H9 (cell line): ENCODE measurements around the gene CFDP1. TPM values are rescaled to one million over a fixed set of nuclear protein-coding genes. Genes with fewer than 3 reads are reported as not detected.

Source experiments
- DNase-seq: peaks from one replicate; pipeline ENCODE4 v3.0.0-alpha.2; 2017
- H2AFZ ChIP-seq: one replicate; pipeline ENCODE4 v1.6.1; 2013; ENCODE audit warnings: mild to moderate bottlenecking, low read length, control low read depth, moderate library complexity
- H2AK5ac ChIP-seq: 2 replicates; pipeline ENCODE4 v1.6.1; 2013; ENCODE audit warnings: low read length, control low read depth, mixed read lengths; ENCODE audit not compliant: insufficient read length
- H2BK120ac ChIP-seq: one replicate; pipeline ENCODE4 v1.6.1; 2013; ENCODE audit warnings: low read depth, mild to moderate bottlenecking, low read length, control low read depth, inconsistent platforms; ENCODE audit not compliant: poor library complexity, severe bottlenecking
- H2BK12ac ChIP-seq: 2 replicates; pipeline ENCODE4 v1.6.1; 2013; ENCODE audit warnings: low read length, control low read depth, mixed read lengths, low read depth; ENCODE audit not compliant: insufficient read length
- H2BK15ac ChIP-seq: 2 replicates; pipeline ENCODE4 v1.6.1; 2013; ENCODE audit warnings: low read depth, low read length, control low read depth
- H2BK20ac ChIP-seq: one replicate; pipeline ENCODE4 v1.6.1; 2013; ENCODE audit warnings: low read depth, mild to moderate bottlenecking, low read length, control low read depth, inconsistent platforms; ENCODE audit not compliant: poor library complexity, severe bottlenecking
- H2BK5ac ChIP-seq: 2 replicates; pipeline ENCODE4 v1.6.1; 2013; ENCODE audit warnings: low read length, control low read depth, mixed read lengths; ENCODE audit not compliant: insufficient read length
- H3K14ac ChIP-seq: 2 replicates; pipeline ENCODE4 v1.6.1; 2013; ENCODE audit warnings: low read length, control low read depth; ENCODE audit not compliant: insufficient read depth
- H3K18ac ChIP-seq: 2 replicates; pipeline ENCODE4 v1.6.1; 2013; ENCODE audit warnings: low read depth, mild to moderate bottlenecking, mixed read lengths, low read length, control low read depth; ENCODE audit not compliant: insufficient read length
- H3K23ac ChIP-seq: 2 replicates; pipeline ENCODE4 v1.6.1; 2013; ENCODE audit warnings: low read length, control low read depth, mixed read lengths, low read depth; ENCODE audit not compliant: insufficient read length
- H3K23me2 ChIP-seq: 2 replicates; pipeline ENCODE4 v1.6.1; 2013; ENCODE audit warnings: low read depth, mild to moderate bottlenecking, mixed read lengths, low read length, control low read depth; ENCODE audit not compliant: insufficient read length, poor library complexity, severe bottlenecking
- H3K27ac ChIP-seq: 2 replicates; pipeline ENCODE4 v1.5.1; 2013; ENCODE audit warnings: low read length, control low read depth, mixed read lengths, low read depth; ENCODE audit not compliant: insufficient read length
- H3K27me3 ChIP-seq: 2 replicates; pipeline ENCODE4 v1.6.1; 2013; ENCODE audit warnings: low read length, control low read depth, inconsistent platforms; ENCODE audit not compliant: insufficient read depth
- H3K4ac ChIP-seq: 2 replicates; pipeline ENCODE4 v1.6.1; 2013; ENCODE audit warnings: low read depth, mild to moderate bottlenecking, control low read depth, inconsistent platforms, low read length, moderate library complexity
- H3K4me1 ChIP-seq: 2 replicates; pipeline ENCODE4 v1.6.1; 2013; ENCODE audit warnings: low read length, control low read depth, inconsistent platforms; ENCODE audit not compliant: insufficient read depth
- H3K4me2 ChIP-seq: 2 replicates; pipeline ENCODE4 v1.6.1; 2013; ENCODE audit warnings: low read length, control low read depth, mixed read lengths; ENCODE audit not compliant: insufficient read length, insufficient read depth
- H3K56ac ChIP-seq: 2 replicates; pipeline ENCODE4 v1.6.1; 2013; ENCODE audit warnings: low read depth, mild to moderate bottlenecking, mixed read lengths, low read length, control low read depth; ENCODE audit not compliant: insufficient read length
- H3K79me1 ChIP-seq: 2 replicates; pipeline ENCODE4 v1.6.1; 2013; ENCODE audit warnings: low read depth, mild to moderate bottlenecking, moderate library complexity, low read length, control low read depth, inconsistent platforms; ENCODE audit not compliant: insufficient read depth, poor library complexity, severe bottlenecking
- H3K79me2 ChIP-seq: 2 replicates; pipeline ENCODE4 v1.6.1; 2013; ENCODE audit warnings: low read length, control low read depth, inconsistent platforms; ENCODE audit not compliant: insufficient read depth
- H3K9ac ChIP-seq: 2 replicates; pipeline ENCODE4 v1.6.1; 2013; ENCODE audit warnings: low read length, control low read depth, mixed read lengths; ENCODE audit not compliant: insufficient read length; ENCODE audit errors: extremely low read depth
- H3K9me3 ChIP-seq: one replicate; pipeline ENCODE4 v1.6.1; 2013; ENCODE audit warnings: low read depth, low read length, inconsistent platforms; ENCODE audit not compliant: control insufficient read depth
- H3T11ph ChIP-seq: one replicate; pipeline ENCODE4 v1.6.1; 2013; ENCODE audit warnings: mild to moderate bottlenecking, low read length, control low read depth, inconsistent platforms
- H4K20me1 ChIP-seq: one replicate; pipeline ENCODE4 v1.6.1; 2013; ENCODE audit not compliant: control insufficient read depth, insufficient read length, insufficient read depth
- H4K5ac ChIP-seq: 2 replicates; pipeline ENCODE4 v1.6.1; 2013; ENCODE audit warnings: low read depth, mild to moderate bottlenecking, mixed read lengths, low read length, control low read depth; ENCODE audit not compliant: insufficient read length
- H4K8ac ChIP-seq: replicated peaks from 2 replicates; pipeline ENCODE4 v1.6.1; 2013; ENCODE audit warnings: low read length, control low read depth, mixed read lengths, low read depth; ENCODE audit not compliant: insufficient read length
- H4K91ac ChIP-seq: 2 replicates; pipeline ENCODE4 v1.6.1; 2013; ENCODE audit warnings: low read depth, mild to moderate bottlenecking, moderate library complexity, mixed read lengths, low read length, control low read depth; ENCODE audit not compliant: insufficient read length
- H3K27ac Mint-ChIP-seq, 3 experiments: 2 replicates in 2 of 3; 3 replicates in 1 of 3; pipeline ENCODE4 v1.8.0; 2020 to 2021; ENCODE audit warnings: mixed read lengths in 3 of 3, mild to moderate bottlenecking in 1 of 3, moderate library complexity in 1 of 3
- H3K27me3 Mint-ChIP-seq: 2 replicates; pipeline ENCODE4 v1.8.0; 2021; ENCODE audit warnings: low read depth, mild to moderate bottlenecking, moderate library complexity, mixed read lengths
- H3K36me3 Mint-ChIP-seq, 3 experiments: 2 replicates in 2 of 3; 3 replicates in 1 of 3; pipeline ENCODE4 v1.8.0; 2020 to 2021; ENCODE audit warnings: low read depth in 3 of 3, mixed read lengths in 3 of 3; ENCODE audit not compliant: insufficient read depth in 1 of 3
- H3K4me1 Mint-ChIP-seq, 2 experiments: 2 replicates each; pipeline ENCODE4 v1.8.0; 2020; ENCODE audit warnings: mixed read lengths in 2 of 2
- H3K4me3 Mint-ChIP-seq, 2 experiments: 2 replicates in 1 of 2; 3 replicates in 1 of 2; pipeline ENCODE4 v1.8.0; 2020 to 2021; ENCODE audit warnings: mild to moderate bottlenecking in 2 of 2, mixed read lengths in 2 of 2, moderate library complexity in 1 of 2
- H3K9me3 Mint-ChIP-seq, 2 experiments: 2 replicates in 1 of 2; 3 replicates in 1 of 2; pipeline ENCODE4 v1.8.0; 2020; ENCODE audit warnings: mild to moderate bottlenecking in 2 of 2, mixed read lengths in 2 of 2, moderate library complexity in 1 of 2
- CTCF ChIP-seq: fragments of 200-600 bp; sonication (generic); conservative IDR thresholded peaks from 3 replicates; pipeline ENCODE4 v1.8.0; 2021; ENCODE audit warnings: antibody characterized with exemption, mild to moderate bottlenecking
- WGBS: extraction: QIAGEN DNeasy Blood & Tissue Kit; methylation state at CpG from one replicate; pipeline ENCODE4 v1.1.7; 2013; ENCODE audit warnings: missing lambda C conversion rate, low lambda C conversion rate, mixed read lengths; ENCODE audit not compliant: insufficient read length; ENCODE audit errors: extremely low coverage; 5-methylcytosine and 5-hydroxymethylcytosine counted together
- total RNA-seq: library from RNA; stranded (reverse); gene quantifications from 2 replicates; pipeline ENCODE4 v1.2.1, GENCODE V29; 2021

CFDP1 gene
- total RNA-seq, 1 experiment from 2014 or later = 89.2 TPM

- Histone ChIP-seq H3K9ac (no peak overlapping the region), H3K27ac (no peak overlapping the region), H4K91ac (no peak overlapping the region), H3K18ac (no peak overlapping the region), H4K5ac (no peak overlapping the region), H4K8ac (no peak overlapping the region), H3K56ac (no peak overlapping the region), H2AFZ (no peak overlapping the region), H3K23me2 (no peaks in the 10 kb centered on the region), H4K20me1 (no peaks in the 10 kb centered on the region), H2BK20ac (no peak overlapping the region), H2AK5ac (no peak overlapping the region), H3K14ac (no peak overlapping the region), H3K9me3 (no peaks in the 10 kb centered on the region), H2BK120ac (no peak overlapping the region), H3T11ph (no peak overlapping the region), H3K4ac (no peak overlapping the region), H2BK5ac (no peak overlapping the region), H3K79me1 (no peaks in the 10 kb centered on the region), H3K27me3 (no peaks in the 10 kb centered on the region), H3K23ac (no peak overlapping the region), H3K4me2 (no peak overlapping the region), H2BK12ac (no peak overlapping the region), H3K4me1 (no peaks in the 10 kb centered on the region), H2BK15ac (no peak overlapping the region; the same call in 1 of the 2 replicates), H3K79me2 (no peaks in the 10 kb centered on the region)
- Mint-ChIP-seq H3K4me1 (peaks cover 5 to 6% of the 10 kb centered on the region in 2 experiments; a peak in 3 of 4 replicates), H3K27me3 (no peaks in the 10 kb centered on the region; the same call in 1 of the 2 replicates), H3K9me3 (no peaks in the 10 kb centered on the region), H3K36me3 (peaks cover 23 to 48% (median 45%) of the 10 kb centered on the region in 3 experiments), H3K4me3 (no peak overlapping the region), H3K27ac (no peak overlapping the region; a peak in 1 of 7 replicates)
- whole genome bisulfite sequencing = no CpG with 5 or more reads among the region's 47 CpGs
- TF ChIP-seq CTCF = no peak
- no peak for DNase-seq
These were observed 46.2 kb upstream of the CFDP1 start for GRCh38 chr16:75479421-75479990.
